Measurements from ENCODE around the gene CENPH.
"Not testable (repeated sequence)": the region's sequence is repeated elsewhere in the genome, so short reads cannot be mapped to it uniquely, and the experiment has no call there.

CENPH gene

DNA sequence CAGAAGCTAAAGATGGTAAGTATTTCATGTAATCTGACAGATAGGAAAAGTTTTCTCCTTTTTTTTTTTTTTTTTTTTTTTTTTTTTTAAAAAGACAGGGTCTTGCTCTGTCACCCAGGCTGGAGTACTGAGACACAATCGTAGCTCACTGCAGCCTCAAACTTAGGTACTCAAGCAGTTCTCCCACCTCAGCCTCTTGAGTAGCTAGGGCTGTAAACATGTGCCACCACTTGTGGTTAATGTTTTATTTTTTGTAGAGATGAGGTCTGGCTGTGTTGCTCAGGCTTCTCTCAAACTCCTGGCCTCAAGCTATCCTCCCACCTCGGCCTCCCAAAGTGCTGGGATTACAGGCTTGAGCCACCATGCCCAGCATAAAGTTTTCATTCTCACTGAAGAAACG lies 63.1 kb downstream of the CENPH start:
- DNase-seq (ENCODE audit: low spot score) = no peak

DNA sequence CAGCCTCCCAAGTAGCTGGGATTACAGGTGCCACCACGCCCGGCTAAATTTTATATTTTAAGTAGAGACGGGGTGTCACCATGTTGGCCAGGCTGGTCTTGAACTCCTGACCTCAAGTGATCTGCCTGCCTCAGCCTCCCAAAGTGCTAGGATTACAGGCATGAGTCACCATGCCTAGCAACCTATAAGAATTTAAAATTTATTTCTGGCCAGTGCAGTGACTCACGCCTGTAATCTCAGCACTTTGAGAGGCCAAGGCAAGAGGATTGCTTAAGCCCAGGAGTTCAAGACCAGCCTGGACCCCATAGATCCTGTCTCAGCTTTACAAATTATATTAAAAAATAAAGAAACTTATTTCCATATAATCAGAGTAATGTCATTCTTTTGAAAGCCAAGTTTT lies 66.6 kb downstream of the CENPH start:
- DNase-seq (ENCODE audit: low spot score) = not testable (repeated sequence)

DNA sequence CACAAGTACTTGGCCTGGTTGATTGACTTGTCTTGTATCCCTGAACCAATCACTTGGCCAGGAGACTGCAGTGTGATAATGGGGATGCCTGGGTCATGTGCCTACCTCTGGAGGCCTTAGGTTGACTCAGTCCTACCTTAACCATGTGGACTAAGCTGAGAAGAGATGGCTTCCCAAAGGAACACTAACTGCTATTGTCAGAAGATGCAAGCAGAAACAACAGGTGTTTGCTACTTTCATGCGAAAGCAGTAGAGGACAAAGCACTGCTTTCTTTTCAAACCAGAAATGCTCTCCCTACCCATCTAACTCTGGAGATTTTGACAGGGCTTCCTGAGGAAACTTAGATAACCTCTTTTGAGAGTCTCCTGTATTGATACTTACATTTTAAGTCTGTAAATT lies 68.2 kb downstream of the CENPH start:
- no peak for DNase-seq (ENCODE audit: low spot score)
